ENCODE results near the gene CCAR1.

- TF ChIP-seq CTCF (IDR thresholded peaks at IDR 0.05) (no peak), POLR2A (IDR thresholded peaks at IDR 0.05) (no peak)
Measured at GRCh38 chr10:68735119-68735518, 14.1 kb downstream of the CCAR1 start.
